ENCODE results near the gene SKAP1. TPM values are rescaled to one million over a fixed set of nuclear protein-coding genes. Genes with fewer than 3 reads are reported as not detected.

The SKAP1 gene
- total and polyA plus RNA-seq, 2 experiments from 2014 or later, result 0.27 TPM; not detected in 1

DNA sequence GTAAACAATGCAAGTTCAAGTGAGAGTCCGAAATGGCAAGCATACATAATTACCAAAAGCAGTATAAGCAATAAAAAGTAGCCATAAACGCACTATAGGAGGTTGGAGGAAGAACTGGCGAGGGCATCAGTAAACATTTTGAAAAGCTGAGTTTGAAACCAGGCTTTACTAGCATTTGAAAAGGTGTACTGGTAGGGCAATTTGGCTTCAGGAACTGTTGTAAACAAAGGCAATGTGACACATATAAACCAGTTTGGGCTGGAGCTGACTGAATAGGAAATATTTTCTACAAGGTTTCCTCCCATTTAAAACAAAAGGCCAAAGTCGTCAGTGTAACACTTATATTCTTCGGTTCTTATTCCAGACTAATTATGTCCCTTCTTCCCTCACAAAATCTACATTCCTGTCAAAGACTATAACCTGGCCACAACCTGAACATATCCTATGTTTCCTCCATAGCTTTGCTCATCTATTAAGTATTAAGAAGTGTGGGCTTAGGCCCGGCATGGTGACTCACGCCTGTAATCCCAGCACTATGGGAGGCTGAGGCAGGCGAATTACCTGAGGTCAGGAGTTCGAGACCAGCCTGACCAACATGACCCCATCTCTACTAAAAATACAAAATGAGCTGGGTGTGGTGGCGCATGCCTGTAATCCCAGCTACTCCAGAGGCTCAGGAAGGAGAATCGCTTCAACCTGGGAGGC lies 336.5 kb downstream of the SKAP1 start (continued):
- no peak for TF ChIP-seq EZH2phosphoT487 (IDR thresholded peaks at IDR 0.05; ENCODE audit: unreplicated experiment)
- no peak for TF ChIP-seq POLR2AphosphoS5 (IDR thresholded peaks at IDR 0.05; ENCODE audit: low read depth)
- TF ChIP-seq ZNF114 (CRISPR knock-in tag; IDR thresholded peaks at IDR 0.05), result no peak
- TF ChIP-seq CREB1 (CRISPR knock-in tag; IDR thresholded peaks at IDR 0.05; ENCODE audit: low read depth), result no peak
- TF ChIP-seq, protein P1, sequence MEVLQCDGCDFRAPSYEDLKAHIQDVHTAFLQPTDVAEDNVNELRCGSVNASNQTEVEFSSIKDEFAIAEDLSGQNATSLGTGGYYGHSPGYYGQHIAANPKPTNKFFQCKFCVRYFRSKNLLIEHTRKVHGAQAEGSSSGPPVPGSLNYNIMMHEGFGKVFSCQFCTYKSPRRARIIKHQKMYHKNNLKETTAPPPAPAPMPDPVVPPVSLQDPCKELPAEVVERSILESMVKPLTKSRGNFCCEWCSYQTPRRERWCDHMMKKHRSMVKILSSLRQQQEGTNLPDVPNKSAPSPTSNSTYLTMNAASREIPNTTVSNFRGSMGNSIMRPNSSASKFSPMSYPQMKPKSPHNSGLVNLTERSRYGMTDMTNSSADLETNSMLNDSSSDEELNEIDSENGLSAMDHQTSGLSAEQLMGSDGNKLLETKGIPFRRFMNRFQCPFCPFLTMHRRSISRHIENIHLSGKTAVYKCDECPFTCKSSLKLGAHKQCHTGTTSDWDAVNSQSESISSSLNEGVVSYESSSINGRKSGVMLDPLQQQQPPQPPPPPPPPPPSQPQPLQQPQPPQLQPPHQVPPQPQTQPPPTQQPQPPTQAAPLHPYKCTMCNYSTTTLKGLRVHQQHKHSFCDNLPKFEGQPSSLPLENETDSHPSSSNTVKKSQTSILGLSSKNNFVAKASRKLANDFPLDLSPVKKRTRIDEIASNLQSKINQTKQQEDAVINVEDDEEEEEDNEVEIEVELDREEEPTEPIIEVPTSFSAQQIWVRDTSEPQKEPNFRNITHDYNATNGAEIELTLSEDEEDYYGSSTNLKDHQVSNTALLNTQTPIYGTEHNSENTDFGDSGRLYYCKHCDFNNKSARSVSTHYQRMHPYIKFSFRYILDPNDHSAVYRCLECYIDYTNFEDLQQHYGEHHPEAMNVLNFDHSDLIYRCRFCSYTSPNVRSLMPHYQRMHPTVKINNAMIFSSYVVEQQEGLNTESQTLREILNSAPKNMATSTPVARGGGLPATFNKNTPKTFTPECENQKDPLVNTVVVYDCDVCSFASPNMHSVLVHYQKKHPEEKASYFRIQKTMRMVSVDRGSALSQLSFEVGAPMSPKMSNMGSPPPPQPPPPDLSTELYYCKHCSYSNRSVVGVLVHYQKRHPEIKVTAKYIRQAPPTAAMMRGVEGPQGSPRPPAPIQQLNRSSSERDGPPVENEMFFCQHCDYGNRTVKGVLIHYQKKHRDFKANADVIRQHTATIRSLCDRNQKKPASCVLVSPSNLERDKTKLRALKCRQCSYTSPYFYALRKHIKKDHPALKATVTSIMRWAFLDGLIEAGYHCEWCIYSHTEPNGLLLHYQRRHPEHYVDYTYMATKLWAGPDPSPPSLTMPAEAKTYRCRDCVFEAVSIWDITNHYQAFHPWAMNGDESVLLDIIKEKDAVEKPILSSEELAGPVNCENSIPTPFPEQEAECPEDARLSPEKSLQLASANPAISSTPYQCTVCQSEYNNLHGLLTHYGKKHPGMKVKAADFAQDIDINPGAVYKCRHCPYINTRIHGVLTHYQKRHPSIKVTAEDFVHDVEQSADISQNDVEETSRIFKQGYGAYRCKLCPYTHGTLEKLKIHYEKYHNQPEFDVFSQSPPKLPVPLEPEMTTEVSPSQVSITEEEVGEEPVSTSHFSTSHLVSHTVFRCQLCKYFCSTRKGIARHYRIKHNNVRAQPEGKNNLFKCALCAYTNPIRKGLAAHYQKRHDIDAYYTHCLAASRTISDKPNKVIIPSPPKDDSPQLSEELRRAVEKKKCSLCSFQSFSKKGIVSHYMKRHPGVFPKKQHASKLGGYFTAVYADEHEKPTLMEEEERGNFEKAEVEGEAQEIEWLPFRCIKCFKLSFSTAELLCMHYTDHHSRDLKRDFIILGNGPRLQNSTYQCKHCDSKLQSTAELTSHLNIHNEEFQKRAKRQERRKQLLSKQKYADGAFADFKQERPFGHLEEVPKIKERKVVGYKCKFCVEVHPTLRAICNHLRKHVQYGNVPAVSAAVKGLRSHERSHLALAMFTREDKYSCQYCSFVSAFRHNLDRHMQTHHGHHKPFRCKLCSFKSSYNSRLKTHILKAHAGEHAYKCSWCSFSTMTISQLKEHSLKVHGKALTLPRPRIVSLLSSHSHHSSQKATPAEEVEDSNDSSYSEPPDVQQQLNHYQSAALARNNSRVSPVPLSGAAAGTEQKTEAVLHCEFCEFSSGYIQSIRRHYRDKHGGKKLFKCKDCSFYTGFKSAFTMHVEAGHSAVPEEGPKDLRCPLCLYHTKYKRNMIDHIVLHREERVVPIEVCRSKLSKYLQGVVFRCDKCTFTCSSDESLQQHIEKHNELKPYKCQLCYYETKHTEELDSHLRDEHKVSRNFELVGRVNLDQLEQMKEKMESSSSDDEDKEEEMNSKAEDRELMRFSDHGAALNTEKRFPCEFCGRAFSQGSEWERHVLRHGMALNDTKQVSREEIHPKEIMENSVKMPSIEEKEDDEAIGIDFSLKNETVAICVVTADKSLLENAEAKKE (CRISPR knock-in tag; IDR thresholded peaks at IDR 0.05), result no peak

DNA sequence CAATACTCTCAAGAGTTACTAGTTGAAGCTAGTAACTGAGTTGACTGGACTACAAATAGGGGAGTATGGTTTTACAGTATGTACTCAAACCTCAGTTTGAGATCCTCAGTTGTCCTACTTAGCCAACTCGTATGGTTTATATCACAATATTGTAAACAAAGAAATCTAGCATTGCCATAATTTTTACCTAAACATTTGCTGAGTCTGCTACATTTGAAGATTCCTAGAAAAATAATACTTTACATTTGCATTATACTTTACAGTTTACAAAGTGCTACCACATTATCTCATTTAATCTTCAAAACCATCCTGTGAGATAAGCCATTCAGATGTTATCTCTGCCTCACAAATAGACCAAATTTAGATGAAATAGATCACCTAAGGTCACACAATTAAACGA lies 345.1 kb downstream of the SKAP1 start:
- Histone ChIP-seq H3F3A (replicated peaks; ENCODE audit: low read depth) (no peaks in the 10 kb centered on the region; the same call in none of the 2 replicates), H3K9me2 (ENCODE audit: insufficient read depth) (no peaks in the 10 kb centered on the region), H3K4me2 (no peak overlapping the region), H3K79me2 (replicated peaks; ENCODE audit: insufficient read depth) (peaks cover 94% of the 10 kb centered on the region), H3K4me3 (no peak overlapping the region), H3K27me3 (ENCODE audit: insufficient read depth) (no peaks in the 10 kb centered on the region), H3K27ac (ENCODE audit: low read depth) (no peak overlapping the region), H3K4me1 (ENCODE audit: insufficient read depth) (no peaks in the 10 kb centered on the region), H3K36me3 (ENCODE audit: insufficient read depth) (no peaks in the 10 kb centered on the region), H2AFZ (no peak overlapping the region), H4K20me1 (replicated peaks; ENCODE audit: insufficient read depth) (peaks cover 53% of the 10 kb centered on the region)
- Mint-ChIP-seq H3K9me3 (no peaks in the 10 kb centered on the region), H3K4me3 (no peak overlapping the region), H3K27ac (no peak overlapping the region), H3K4me1 (no peaks in the 10 kb centered on the region; the same call in 2 of the 3 replicates), H3K27me3 (ENCODE audit: insufficient read depth, low read depth, poor library complexity) (peaks cover 2% of the 10 kb centered on the region), H3K36me3 (ENCODE audit: low read depth) (peaks cover 7% of the 10 kb centered on the region; the same call in 2 of the 3 replicates)
- ATAC-seq, result no peak
- no peak for DNase-seq (ENCODE audit: low spot score)
- TF ChIP-seq EZH2phosphoT487 (IDR thresholded peaks at IDR 0.05; ENCODE audit: unreplicated experiment), result no peak
- TF ChIP-seq, protein P2, sequence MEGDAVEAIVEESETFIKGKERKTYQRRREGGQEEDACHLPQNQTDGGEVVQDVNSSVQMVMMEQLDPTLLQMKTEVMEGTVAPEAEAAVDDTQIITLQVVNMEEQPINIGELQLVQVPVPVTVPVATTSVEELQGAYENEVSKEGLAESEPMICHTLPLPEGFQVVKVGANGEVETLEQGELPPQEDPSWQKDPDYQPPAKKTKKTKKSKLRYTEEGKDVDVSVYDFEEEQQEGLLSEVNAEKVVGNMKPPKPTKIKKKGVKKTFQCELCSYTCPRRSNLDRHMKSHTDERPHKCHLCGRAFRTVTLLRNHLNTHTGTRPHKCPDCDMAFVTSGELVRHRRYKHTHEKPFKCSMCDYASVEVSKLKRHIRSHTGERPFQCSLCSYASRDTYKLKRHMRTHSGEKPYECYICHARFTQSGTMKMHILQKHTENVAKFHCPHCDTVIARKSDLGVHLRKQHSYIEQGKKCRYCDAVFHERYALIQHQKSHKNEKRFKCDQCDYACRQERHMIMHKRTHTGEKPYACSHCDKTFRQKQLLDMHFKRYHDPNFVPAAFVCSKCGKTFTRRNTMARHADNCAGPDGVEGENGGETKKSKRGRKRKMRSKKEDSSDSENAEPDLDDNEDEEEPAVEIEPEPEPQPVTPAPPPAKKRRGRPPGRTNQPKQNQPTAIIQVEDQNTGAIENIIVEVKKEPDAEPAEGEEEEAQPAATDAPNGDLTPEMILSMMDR (conservative IDR thresholded peaks at IDR 0.05; ENCODE audit: low read depth in 2 of 2), result no peak
- TF ChIP-seq CREB1 (CRISPR knock-in tag; IDR thresholded peaks at IDR 0.05; ENCODE audit: low read depth), result no peak
- TF ChIP-seq STAT1 (IDR thresholded peaks at IDR 0.05; ENCODE audit: unreplicated experiment), result no peak
- TF ChIP-seq ZNF331 (CRISPR knock-in tag; IDR thresholded peaks at IDR 0.05; ENCODE audit: low read depth), result no peak
- no peak for TF ChIP-seq POLR2AphosphoS5 (IDR thresholded peaks at IDR 0.05; ENCODE audit: low read depth)
- TF ChIP-seq, protein P3, sequence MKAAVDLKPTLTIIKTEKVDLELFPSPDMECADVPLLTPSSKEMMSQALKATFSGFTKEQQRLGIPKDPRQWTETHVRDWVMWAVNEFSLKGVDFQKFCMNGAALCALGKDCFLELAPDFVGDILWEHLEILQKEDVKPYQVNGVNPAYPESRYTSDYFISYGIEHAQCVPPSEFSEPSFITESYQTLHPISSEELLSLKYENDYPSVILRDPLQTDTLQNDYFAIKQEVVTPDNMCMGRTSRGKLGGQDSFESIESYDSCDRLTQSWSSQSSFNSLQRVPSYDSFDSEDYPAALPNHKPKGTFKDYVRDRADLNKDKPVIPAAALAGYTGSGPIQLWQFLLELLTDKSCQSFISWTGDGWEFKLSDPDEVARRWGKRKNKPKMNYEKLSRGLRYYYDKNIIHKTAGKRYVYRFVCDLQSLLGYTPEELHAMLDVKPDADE (IDR thresholded peaks at IDR 0.05), result no peak
- TF ChIP-seq JUNB (IDR thresholded peaks at IDR 0.05; ENCODE audit: unreplicated experiment), result no peak
- TF ChIP-seq EZH2 (IDR thresholded peaks at IDR 0.05; ENCODE audit: low read depth, unreplicated experiment), result no peak
- TF ChIP-seq ZNF114 (CRISPR knock-in tag; IDR thresholded peaks at IDR 0.05), result no peak

Measured in GM23338 (cell line).